Activated B cell treated with CpG ODN at 0.5 μM for 24 hours (primary cell): ENCODE results near the gene EEFSEC. TPM values are rescaled to one million over a fixed set of nuclear protein-coding genes. Genes with fewer than 3 reads are reported as not detected.

Experiments
- ATAC-seq: fragments of 200-7000 bp; cut with Tn5 transposase; one replicate; pipeline ENCODE4 v1.10.0; 2021; ENCODE audit warnings: low read depth, mild to moderate bottlenecking, moderate library complexity
- CTCF ChIA-PET: fragments of 350-600 bp; sonication (Branson Sonifier 250); formaldehyde crosslinking; loops from one replicate; lab custom pipeline; 2021; ENCODE audit warnings: antibody characterized with exemption; lab: Charles Lee
- POLR2A ChIA-PET: fragments of 350-600 bp; sonication (Branson Sonifier 250); formaldehyde crosslinking; loops from one replicate; lab custom pipeline; 2021; ENCODE audit warnings: antibody characterized with exemption; lab: Charles Lee
- DNase-seq: peaks from one replicate; pipeline ENCODE4 v3.0.0; 2022
- H3K27ac Mint-ChIP-seq: one replicate; pipeline ENCODE4 v1.8.0; 2020; ENCODE audit warnings: mixed read lengths
- H3K27me3 Mint-ChIP-seq: one replicate; pipeline ENCODE4 v1.8.0; 2021; ENCODE audit warnings: mixed read lengths
- H3K36me3 Mint-ChIP-seq: one replicate; pipeline ENCODE4 v1.8.0; 2021; ENCODE audit warnings: low read depth, mixed read lengths
- H3K4me1 Mint-ChIP-seq: one replicate; pipeline ENCODE4 v1.8.0; 2021; ENCODE audit warnings: mixed read lengths
- H3K4me3 Mint-ChIP-seq: one replicate; pipeline ENCODE4 v1.8.0; 2020; ENCODE audit warnings: mild to moderate bottlenecking, mixed read lengths
- H3K9me3 Mint-ChIP-seq: one replicate; pipeline ENCODE4 v1.8.0; 2020; ENCODE audit warnings: mixed read lengths
- intact Hi-C: fragments of 100-400 bp; cut with micrococcal nuclease; formaldehyde crosslinking; loops from one replicate; pipeline ENCODE4 v1.15.1; 2024
- total RNA-seq: library from RNA; stranded (reverse); gene quantifications from 2 replicates; pipeline ENCODE4 v1.2.3, GENCODE V29; 2022
- TF ChIP-seq, protein P1 (sequence below): fragments of 200-600 bp; IDR thresholded peaks from one replicate; pipeline ENCODE4 v1.8.0; 2022; ENCODE audit warnings: antibody characterized with exemption, mild to moderate bottlenecking

EEFSEC gene
- total RNA-seq, 1 donor from 2014 or later = 20.0 TPM

DNA sequence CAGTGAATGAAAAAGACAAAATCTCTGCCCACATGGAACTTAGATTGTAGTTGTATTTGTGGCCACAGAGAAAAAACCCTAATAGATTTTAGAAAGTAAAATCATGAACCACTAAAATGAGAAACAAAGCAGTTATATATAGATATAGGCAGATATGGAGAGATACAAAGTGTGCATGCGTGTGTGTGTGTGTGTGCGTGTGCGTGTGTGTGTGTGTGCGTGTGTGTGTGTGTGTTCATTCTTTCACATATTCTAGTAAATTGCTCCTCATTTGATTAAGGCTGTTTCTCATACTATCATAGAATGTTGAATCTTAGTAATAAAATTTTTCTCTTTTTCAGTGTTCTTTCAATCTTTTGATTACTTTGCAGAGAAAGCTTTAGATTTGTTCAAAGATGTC lies 194.8 kb downstream of the EEFSEC start:
- Mint-ChIP-seq H3K36me3 (peaks cover 22% of the 10 kb centered on the region), H3K27ac (no peak overlapping the region), H3K27me3 (no peaks in the 10 kb centered on the region), H3K4me1 (peaks cover 20% of the 10 kb centered on the region), H3K9me3 (no peaks in the 10 kb centered on the region), H3K4me3 (no peak overlapping the region)
- intact Hi-C loops = no loop called here
- DNase-seq = no peak
- TF ChIP-seq, protein P1, sequence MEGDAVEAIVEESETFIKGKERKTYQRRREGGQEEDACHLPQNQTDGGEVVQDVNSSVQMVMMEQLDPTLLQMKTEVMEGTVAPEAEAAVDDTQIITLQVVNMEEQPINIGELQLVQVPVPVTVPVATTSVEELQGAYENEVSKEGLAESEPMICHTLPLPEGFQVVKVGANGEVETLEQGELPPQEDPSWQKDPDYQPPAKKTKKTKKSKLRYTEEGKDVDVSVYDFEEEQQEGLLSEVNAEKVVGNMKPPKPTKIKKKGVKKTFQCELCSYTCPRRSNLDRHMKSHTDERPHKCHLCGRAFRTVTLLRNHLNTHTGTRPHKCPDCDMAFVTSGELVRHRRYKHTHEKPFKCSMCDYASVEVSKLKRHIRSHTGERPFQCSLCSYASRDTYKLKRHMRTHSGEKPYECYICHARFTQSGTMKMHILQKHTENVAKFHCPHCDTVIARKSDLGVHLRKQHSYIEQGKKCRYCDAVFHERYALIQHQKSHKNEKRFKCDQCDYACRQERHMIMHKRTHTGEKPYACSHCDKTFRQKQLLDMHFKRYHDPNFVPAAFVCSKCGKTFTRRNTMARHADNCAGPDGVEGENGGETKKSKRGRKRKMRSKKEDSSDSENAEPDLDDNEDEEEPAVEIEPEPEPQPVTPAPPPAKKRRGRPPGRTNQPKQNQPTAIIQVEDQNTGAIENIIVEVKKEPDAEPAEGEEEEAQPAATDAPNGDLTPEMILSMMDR = no peak
- CTCF ChIA-PET = no interaction called here
- POLR2A ChIA-PET = no interaction called here
- no peak for ATAC-seq

DNA sequence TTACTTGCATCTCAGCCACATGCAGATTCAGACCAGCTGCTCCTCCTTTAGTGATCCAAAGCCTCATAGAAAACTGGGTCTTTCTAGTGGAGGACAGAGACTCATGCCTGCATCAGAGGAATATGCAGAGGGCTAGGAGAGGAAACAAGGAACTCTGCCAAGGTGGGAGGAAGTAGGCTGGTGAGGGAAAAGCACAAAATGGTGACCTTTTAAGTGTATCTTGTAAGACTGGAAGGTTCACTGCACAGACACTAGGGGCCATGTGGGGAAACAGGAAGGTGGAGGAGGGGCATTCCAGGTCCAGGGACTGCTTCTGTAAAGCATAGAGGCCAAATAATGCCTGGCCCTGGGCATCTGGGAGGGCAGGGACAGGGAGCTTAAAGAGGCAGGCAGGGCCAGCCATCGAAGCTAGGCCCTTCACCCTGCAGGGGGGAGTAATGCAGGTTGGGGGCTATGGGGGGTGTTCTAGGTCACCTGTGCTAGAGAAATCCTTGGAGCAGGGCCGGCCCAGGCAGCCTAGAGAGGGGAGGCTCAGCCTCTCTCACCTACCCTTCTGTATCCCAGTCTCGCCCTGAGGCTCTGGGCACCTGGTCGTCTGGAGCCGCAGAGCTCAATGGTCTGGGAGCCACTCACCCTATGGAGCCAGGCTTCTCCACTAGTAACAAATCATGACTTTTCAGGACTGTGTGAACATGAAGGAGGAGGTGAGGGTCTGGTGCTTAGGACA lies 195.7 kb downstream of the EEFSEC start:
- H3K4me1 Mint-ChIP-seq = peaks cover 20% of the 10 kb centered on the region
- ChIA-PET CTCF (no interaction called here), POLR2A (no interaction called here)
- intact Hi-C loops = no loop called here
- TF ChIP-seq, protein P1 = no peak
- ATAC-seq (peak; percentile 31), DNase-seq (no peak)
- no peaks in the 10 kb centered on the region for H3K27me3 Mint-ChIP-seq
- H3K9me3 Mint-ChIP-seq = no peaks in the 10 kb centered on the region
- H3K36me3 Mint-ChIP-seq = peaks cover 19% of the 10 kb centered on the region
- H3K27ac Mint-ChIP-seq = no peak overlapping the region
- H3K4me3 Mint-ChIP-seq = no peak overlapping the region

DNA sequence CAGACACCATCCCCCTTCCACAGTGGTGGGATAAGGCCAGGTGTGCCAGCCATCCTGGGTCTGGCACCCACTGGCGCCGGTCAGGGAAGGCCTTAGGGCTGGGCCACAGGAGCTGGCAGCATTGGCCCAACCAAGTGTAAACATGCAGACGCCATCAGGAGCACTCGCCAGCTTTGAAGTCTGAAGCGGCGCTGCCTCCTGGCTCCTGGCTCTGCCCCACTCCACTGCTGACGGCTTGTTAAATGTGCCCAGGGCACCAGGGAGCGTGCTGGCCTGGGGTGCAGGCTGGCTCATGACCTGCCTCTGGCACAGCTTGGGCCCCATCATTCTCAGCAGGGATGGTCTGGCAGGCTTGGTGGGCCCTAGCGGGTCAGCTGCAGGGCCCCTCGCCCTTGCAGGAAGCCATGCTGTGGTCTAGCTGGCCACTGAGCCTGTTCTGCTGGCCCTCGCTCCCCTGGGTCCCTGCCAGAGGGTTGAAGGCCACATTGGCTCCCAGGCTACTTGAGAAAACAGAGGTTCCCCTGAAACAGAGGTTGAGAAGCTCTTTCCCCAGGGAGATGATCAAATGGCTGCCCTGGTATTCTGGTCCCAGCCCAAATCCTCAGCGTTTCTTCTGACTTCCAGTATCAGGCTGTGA lies 196.8 kb downstream of the EEFSEC start:
- no peak overlapping the region for H3K27ac Mint-ChIP-seq
- peaks cover 17% of the 10 kb centered on the region for H3K36me3 Mint-ChIP-seq
- peaks cover 20% of the 10 kb centered on the region for H3K4me1 Mint-ChIP-seq
- no peaks in the 10 kb centered on the region for H3K27me3 Mint-ChIP-seq
- TF ChIP-seq, protein P1 = no peak
- DNase-seq (no peak), ATAC-seq (no peak)
- POLR2A ChIA-PET = no interaction called here
- intact Hi-C loops = no loop called here
- H3K9me3 Mint-ChIP-seq = no peaks in the 10 kb centered on the region
- CTCF ChIA-PET = no interaction called here
- no peak overlapping the region for H3K4me3 Mint-ChIP-seq

DNA sequence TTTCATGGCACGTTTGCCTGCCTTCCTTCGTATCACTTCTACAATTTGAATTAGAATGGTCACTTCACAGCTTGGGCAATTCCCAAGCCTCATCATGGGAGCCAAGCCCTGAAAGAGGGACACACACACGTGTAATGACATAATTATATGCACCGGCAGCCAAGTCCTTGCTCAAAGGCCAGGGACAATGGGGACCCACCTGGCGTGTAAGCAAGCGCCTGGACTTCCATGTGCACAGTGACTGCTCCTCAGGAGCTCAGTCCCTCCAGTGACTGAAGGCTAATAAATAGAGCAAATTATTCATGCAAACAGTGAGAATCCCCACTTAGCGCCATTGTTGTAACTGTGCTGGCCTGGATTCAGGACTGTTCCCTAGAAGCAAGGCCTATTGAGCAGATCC lies 198.3 kb downstream of the EEFSEC start:
- DNase-seq = no peak
- TF ChIP-seq, protein P1 = no peak
- ChIA-PET CTCF (no interaction called here), POLR2A (no interaction called here)
- no peaks in the 10 kb centered on the region for H3K9me3 Mint-ChIP-seq
- no peak overlapping the region for H3K4me3 Mint-ChIP-seq
- H3K27ac Mint-ChIP-seq = no peak overlapping the region
- intact Hi-C loops = no loop called here
- H3K36me3 Mint-ChIP-seq = peaks cover 16% of the 10 kb centered on the region
- no peaks in the 10 kb centered on the region for H3K27me3 Mint-ChIP-seq
- ATAC-seq = no peak
- H3K4me1 Mint-ChIP-seq = peaks cover 20% of the 10 kb centered on the region

DNA sequence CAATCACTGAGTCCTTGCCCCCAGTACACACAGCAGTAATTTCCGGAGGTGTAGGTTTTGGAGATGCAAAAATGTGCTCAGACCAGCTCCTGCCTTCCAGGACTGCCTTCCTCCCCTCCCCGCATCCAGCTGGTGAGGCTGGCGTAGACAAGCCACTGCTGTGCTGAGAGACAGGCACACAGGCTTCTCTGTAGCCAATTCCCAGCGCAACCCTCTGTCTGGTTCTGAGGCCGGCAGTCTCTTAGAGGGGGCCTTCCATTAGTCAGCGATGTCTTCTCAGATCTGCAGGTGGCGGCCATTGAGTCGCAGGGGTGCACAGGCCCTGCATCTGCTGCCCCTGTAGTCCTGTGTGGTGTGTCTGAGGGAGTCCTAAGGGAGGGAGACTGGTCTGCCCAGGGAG lies 199.0 kb downstream of the EEFSEC start:
- no peak for DNase-seq
- peaks cover 17% of the 10 kb centered on the region for H3K4me1 Mint-ChIP-seq
- POLR2A ChIA-PET = no interaction called here
- TF ChIP-seq, protein P1 = no peak
- no peaks in the 10 kb centered on the region for H3K9me3 Mint-ChIP-seq
- no peak overlapping the region for H3K4me3 Mint-ChIP-seq
- intact Hi-C loops = no loop called here
- no peak overlapping the region for H3K27ac Mint-ChIP-seq
- H3K36me3 Mint-ChIP-seq = peaks cover 16% of the 10 kb centered on the region
- CTCF ChIA-PET = no interaction called here
- ATAC-seq = no peak
- H3K27me3 Mint-ChIP-seq = no peaks in the 10 kb centered on the region
